Hypothalamus (tissue), 51 donors: Measurements from ENCODE around the gene DYRK1A.

Experiments used
- DNase-seq, 51 donors: peaks; one replicate each; lab custom pipeline; 2025; lab: John Stamatoyannopoulos, UW

The DYRK1A gene

GRCh38 chr21:37414292-37415253 lies 48.0 kb downstream of the DYRK1A start:
- DNase-seq: no peak

- no peak for DNase-seq
Observed at GRCh38 chr21:37415939-37416338, 49.4 kb downstream of the DYRK1A start.

DNA sequence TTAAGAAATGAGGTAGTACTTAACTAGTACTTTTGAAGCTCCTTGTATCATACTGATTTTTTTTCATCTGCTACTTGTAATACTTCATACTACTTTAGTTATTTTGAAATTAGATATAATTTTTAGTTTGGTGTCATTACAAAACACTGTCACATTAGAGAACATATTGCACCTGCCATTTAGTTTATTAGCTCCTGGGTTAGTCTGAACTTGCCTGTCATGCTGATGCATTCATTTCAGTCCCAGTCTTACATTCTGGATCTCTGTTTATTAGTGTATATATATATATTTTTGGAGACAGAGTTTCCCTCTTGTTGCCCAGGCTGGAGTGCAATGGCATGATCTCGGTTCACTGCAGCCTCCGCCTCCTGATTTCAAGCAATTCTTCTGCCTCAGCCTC lies 50.3 kb downstream of the DYRK1A start:
- no peak for DNase-seq

GRCh38 chr21:37419228-37419906 lies 52.8 kb downstream of the DYRK1A start:
- no peak for DNase-seq

DNA sequence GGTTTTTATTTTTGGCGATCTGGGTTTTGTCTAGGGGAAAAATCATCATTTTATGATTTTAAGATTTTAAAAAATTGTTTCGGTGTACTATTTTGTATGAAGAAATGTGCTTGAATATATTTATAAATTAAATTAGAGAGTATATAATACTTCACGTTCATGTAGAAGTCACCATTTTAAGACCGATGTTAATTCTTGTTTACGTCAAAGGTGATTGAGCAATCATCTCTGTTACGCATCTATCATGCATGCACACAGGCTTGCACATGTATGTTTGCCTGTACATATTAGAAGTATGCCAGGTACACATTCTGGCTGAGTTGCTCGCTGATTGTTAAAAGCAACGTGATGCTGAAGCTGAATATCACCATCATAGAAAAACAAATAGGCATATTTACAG lies 54.7 kb downstream of the DYRK1A start:
- DNase-seq: no peak

DNA sequence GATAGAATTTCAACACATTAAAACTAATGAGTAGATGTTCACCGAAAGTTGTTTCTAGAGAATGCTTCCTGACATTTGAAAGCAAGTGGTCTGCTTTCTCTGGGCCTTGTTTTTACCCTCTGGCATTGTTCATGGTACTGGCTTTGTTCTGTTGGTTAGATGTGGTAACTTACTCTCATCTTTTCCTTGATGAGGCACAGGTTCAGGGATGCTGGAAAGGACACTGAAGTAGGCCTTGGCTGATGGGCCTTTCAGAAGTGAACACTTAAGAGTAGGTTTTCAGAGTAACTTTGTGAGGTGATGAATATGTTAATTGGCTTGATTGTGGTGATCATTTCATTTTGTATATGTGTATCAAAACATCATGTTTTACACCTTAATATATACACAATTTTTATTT lies 55.8 kb downstream of the DYRK1A start:
- DNase-seq: no peak

DNA sequence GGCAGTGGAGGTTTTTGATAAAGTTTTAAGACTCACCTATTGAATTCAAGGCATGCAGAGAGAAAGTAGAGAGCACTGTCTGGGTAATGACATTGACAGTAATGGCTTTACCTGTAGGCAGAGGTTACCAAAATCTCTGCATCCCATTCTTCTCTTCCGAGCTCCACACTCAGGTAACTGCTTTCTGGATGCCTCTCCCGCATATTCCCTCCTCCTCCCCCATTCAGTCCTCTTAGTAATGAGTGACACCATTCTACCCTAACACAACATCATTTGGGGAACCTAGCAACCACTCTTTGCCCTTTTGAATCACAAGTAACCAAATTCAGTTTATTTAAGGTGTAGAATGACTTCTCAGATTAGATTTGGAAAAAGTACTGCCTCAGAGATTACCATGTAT lies 56.5 kb downstream of the DYRK1A start:
- DNase-seq: no peak

- DNase-seq: no peak
Observed at GRCh38 chr21:37424396-37424795, 57.8 kb downstream of the DYRK1A start.

DNA sequence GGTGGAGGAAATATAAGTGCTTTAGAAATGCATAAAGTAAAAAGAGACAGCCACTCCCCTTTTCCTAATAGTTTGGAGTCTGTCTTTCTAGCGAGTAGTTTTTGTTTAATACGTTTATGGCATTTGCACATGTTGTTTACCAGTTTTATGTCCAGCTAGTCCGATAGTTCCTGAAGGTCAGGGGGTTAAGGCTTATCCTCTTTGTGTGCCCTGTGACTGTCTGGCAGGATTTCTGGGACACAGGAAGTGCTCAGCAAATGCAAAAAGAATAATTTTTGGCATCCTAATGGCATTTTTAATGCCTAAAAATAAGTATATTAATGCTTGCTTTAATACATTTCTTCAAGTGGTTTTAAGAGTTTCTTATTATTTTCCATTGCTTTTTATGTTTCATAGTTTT lies 58.4 kb downstream of the DYRK1A start:
- no peak for DNase-seq

GRCh38 chr21:37425684-37426083 lies 59.1 kb downstream of the DYRK1A start:
- DNase-seq: no peak

DNA sequence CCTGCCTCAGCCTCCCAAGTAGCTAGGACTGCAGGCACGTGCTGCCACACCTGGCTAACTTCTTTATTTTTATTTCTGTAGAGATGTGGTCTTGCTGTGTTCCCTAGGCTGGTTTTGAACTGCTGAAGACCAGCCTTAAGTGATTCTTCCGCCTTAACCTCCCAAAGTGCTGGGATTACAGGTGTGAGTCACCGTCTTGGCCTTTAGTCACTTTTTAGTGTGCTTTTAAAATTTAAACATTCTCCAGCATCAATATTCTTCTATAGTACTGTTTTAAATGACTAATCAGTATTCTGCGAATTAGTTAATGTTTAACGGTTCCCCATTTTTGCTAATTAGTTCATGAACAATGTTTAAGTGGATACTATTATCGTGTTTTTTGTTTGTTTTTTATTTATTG lies 60.6 kb downstream of the DYRK1A start:
- no peak for DNase-seq

- DNase-seq: no peak
Observed at GRCh38 chr21:37429356-37429755, 62.8 kb downstream of the DYRK1A start.

DNA sequence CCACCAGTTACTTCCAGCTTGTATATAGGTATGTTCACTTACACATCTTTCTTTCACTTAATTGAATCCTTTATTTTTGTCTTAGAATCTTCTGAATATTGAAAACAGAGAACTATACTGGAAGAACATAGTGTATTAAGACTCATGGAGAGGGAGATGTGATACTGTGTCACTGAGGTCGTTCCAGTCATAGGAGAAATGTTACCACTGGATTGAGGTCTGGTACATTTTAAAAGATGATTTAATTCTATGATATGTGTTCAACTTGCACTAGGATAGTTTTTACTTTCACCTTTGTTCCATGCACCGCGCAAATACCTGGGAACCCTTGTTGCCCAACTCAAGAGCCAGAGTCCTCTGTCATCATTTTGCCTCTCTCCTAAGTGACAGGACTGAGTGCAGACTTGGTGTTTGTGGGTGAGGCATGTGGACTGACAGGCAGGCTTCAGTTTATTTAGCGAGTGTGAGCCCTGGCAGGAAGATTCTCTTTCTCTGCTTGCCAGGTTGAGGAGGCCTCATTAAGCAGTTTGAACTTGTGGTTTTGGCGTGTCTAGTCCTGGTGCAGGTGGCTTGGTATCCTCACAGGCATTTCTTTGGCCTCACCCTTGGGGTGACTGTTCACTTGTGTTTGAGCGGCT lies 63.7 kb downstream of the DYRK1A start:
- DNase-seq: no peak

DNA sequence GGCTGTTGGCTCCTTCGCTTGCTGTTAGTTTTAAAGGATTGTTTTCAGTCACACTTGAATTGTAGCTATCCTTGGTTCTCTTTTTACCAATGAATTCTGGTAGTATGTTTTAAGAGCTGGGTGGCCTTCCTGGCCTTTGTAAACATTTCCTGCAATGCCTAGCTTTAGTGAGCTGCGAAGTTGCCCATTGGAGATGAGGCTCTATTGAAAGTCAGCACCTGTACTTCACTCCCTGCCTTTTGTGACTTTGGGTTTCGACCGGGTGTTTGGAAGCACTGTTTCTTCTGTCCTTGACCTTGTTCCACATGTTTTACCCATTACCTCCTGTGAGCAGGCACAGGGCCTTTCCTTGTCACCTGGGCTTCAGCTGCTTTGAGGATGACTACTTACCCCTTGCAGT lies 64.7 kb downstream of the DYRK1A start:
- DNase-seq: no peak

DNA sequence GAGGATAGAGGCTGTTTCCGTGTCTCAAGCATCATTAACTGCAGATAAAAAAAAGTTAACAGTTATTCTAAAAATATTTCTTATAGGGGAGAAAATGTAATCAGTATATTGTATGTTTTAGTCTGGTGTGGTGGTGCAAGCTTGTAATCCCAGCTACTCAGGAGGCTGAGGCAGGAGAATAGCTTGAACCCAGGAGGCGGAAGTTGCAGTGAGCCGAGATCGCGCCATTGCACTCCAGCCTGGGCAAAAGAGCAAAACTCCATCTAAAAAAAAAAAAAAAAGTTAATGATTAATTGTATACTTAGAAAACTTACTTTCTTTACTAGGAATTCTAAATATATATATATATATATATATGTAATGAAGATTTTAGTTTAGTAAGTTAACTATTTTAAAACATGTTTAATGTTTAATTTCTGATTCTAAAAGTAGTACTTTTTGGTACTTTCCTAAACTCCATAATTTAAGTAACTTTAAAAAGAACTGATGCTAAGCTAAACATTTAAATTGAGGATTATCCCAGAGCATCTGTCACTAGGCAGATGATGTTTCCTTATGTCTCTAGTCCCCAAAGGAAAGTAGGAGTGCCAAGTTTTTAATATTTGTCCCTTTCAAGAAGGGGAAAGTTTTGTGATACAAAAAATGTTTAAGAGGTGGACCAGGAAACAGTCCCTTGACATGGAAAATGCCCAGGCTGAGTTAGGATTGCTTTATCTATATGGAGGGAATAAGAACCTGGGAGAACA lies 66.3 kb downstream of the DYRK1A start:
- DNase-seq: no peak

DNA sequence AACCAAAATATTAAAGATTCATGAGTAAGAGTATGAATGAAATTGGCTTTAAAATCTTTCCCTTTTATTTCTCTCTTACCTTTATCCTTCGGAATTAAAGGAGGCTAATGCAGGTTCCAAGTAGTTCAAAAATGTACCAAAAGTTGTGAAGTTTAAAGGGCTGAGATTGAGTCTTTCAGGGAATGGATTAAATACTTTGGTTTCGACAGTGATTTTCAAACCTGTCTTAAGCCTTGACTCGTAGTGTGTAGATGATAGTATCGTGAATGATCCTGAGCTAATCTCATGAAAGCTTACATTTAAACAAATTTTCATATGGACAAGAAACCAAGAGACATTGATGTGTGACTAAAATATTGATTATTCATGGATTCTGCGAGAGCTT lies 66.9 kb downstream of the DYRK1A start:
- no peak for DNase-seq

GRCh38 chr21:37435120-37435519 lies 68.5 kb downstream of the DYRK1A start:
- DNase-seq: peak in 39 of 51 donors; percentile 6 to 84 (median 40)

GRCh38 chr21:37435711-37436110 lies 69.1 kb downstream of the DYRK1A start:
- DNase-seq: no peak

- DNase-seq: no peak
Observed at GRCh38 chr21:37436174-37436573, 69.6 kb downstream of the DYRK1A start.

DNA sequence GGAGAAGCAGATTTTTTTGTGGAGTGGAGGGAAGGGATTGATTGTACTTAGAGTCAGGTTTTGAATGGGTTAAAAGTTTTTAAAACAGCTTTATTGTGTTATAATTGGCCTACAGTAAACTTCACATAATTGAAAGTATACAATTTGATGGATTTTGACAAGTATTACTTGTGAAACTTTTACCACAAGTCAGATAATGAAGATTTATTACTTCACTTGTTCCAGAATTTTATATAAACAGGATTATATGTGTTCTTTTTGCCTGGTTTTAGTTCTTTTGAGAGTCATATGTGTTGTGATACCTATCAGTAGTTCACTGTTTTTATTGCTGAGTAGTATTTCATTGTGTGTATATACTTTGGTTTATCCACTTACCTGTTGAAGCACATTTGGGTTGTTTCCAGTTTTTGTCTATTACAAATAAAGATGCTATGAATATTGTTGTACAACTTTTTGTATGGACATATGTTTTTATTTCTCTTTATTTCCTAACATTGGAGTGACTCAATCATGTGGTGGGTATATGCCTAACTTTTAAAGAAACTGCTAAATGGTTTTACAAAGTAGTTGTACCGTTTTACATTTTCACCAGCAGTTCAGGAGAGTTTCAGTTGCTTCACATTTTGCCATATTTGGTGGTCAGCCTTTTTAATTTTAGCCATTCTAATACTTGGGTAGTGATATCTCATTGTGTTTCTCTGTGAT lies 71.0 kb downstream of the DYRK1A start:
- no peak for DNase-seq
